ENCODE results near the gene CLHC1.

GRCh38 chr2:55225481-55226020 lies 6.5 kb downstream of the CLHC1 start:
- no peak for TF ChIP-seq CTCF (IDR thresholded peaks at IDR 0.05)
- no peak for TF ChIP-seq POLR2A (IDR thresholded peaks at IDR 0.05; ENCODE audit: low read depth)
- no peak for TF ChIP-seq EP300 (IDR thresholded peaks at IDR 0.05)
